Activated naive CD4-positive, alpha-beta T cell treated with Interleukin-2 at 50 U/mL for 16 hours (primary cell): Measurements from ENCODE around the gene MVP.
"Not testable (repeated sequence)": the region's sequence is repeated elsewhere in the genome, so short reads cannot be mapped to it uniquely, and the experiment has no call there.

Experiments used
- DNase-seq: peaks from one replicate; pipeline ENCODE4 v3.0.0-alpha.2; 2020

The MVP gene

GRCh38 chr16:29820271-29820701, at the start of gene MVP:
Gene MVP, plus strand, starts transcription at chr16:29820462. Its CDS starts 10,088 bp downstream, at chr16:29830550.
- DNase-seq: peak; percentile 61

GRCh38 chr16:29772330-29772729, 47.9 kb upstream of the MVP start:
- not testable (repeated sequence) for DNase-seq

GRCh38 chr16:29774730-29775129, 45.5 kb upstream of the MVP start:
- DNase-seq: no peak

GRCh38 chr16:29775742-29776408, 44.4 kb upstream of the MVP start:
- no peak for DNase-seq

GRCh38 chr16:29777576-29778350, 42.5 kb upstream of the MVP start, which contains the start of gene ZG16:
Gene ZG16, plus strand, starts transcription at chr16:29778256. Its CDS starts 1,011 bp downstream, at chr16:29779267.
- no peak for DNase-seq

- DNase-seq: no peak
Observed at GRCh38 chr16:29779474-29779873, 40.8 kb upstream of the MVP start.

GRCh38 chr16:29783094-29783953, 36.9 kb upstream of the MVP start:
- DNase-seq: not testable (repeated sequence)

- DNase-seq: peak; percentile 41
Observed at GRCh38 chr16:29784157-29784556, 36.1 kb upstream of the MVP start.

- peak; percentile 80 for DNase-seq
Observed at GRCh38 chr16:29784901-29785500, 35.3 kb upstream of the MVP start.

GRCh38 chr16:29787155-29787554, 33.1 kb upstream of the MVP start:
- DNase-seq: not testable (repeated sequence)

- no peak for DNase-seq
Observed at GRCh38 chr16:29789775-29790182, 30.5 kb upstream of the MVP start.

GRCh38 chr16:29790183-29790948, 29.9 kb upstream of the MVP start, which contains the start of gene KIF22:
Gene KIF22, plus strand, starts transcription at chr16:29790751. Its CDS starts 9 bp downstream, at chr16:29790760.
- DNase-seq: peak; percentile 100

GRCh38 chr16:29790949-29791844, 29.1 kb upstream of the MVP start:
- DNase-seq: no peak

- no peak for DNase-seq
Observed at GRCh38 chr16:29791845-29792807, 28.1 kb upstream of the MVP start.

GRCh38 chr16:29793153-29793552, 27.1 kb upstream of the MVP start:
- DNase-seq: not testable (repeated sequence)

- no peak for DNase-seq
Observed at GRCh38 chr16:29794231-29794710, 26.0 kb upstream of the MVP start.

- DNase-seq: no peak
Observed at GRCh38 chr16:29802416-29802935, 17.8 kb upstream of the MVP start.

- no peak for DNase-seq
Observed at GRCh38 chr16:29804020-29804419, 16.2 kb upstream of the MVP start.
